NCI-H510A treated with DMSO at 0.1 percent for 48 hours (cell line): ENCODE results near the gene AKAP8.
"Not testable (repeated sequence)": the region's sequence is repeated elsewhere in the genome, so short reads cannot be mapped to it uniquely, and the experiment has no call there.

Experiments
- DNase-seq: peaks from one replicate; lab custom pipeline; 2025; lab: John Stamatoyannopoulos, UW

The AKAP8 gene

DNA sequence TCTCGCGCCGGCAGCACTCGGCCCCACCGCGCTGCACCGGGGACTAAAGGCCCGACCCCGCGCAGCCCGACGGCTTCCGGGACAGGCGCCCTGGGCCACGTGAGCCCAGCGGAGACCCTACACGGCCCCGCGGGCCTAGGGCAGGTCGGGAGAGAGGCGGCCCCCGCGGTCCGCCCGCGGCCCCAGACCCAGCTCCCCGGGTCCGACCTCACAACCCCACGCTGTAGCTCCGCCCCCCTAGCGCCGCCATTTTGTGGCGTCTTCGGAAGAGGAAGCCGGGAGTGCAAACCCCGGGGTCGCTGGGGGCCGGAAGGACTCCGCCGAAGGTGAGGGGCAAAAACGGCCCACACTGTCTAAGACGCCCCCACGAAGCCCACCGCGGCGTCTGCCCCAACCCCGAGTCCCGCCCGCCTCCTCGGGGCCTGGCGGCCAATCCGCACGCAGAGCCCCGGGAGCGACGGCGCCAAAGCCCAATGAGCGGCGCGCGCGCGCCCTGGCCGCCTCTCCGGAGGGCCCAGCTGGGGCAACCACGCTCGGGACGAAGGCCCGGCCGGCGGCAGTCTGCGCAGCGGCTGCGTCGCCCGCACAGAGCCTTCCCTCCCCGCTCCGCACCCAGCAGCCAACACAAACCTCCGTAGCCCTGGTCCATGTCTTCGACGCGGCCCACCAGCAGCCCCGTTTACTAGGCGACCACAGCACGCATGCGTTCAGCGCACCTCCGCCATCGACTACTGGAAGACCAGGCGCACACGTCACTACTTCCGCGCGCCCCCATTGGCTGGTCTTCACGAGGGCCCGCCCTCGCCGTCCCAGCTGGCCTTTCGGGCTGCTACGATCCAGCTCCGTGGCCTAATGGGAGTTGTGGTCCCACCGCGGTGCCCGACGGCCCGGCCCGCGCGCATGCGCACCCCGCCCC is at the start of gene AKAP8:
TSS of gene AKAP8 (minus strand) at position 705 of the 916 bp plus-strand sequence. CDS start at position 649, 56 bp downstream.
- peak; percentile 96 for DNase-seq

DNA sequence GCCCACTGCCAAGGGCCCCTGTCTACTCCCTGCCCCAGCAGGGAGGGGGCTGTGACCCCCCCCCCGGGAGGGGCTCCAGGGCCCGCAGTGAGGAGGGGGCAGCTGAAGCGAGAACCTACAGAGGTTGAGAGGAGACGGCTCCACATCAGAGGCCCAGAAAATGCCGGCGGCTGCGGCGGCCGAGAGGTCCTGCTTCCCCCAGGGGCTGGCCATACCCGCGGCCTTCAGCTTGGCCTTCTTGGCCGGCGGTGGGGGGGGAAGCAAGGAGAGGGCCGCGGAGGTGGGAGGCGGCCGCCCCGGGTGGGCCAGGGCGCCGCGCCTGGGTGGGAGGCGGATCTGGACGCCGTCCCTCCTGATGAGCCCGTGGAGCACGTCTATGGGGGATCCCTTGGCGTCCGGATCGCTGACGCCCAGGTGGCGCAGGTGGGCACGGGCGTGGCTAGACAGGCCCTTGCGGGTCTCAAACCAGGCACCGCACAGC is 48.4 kb upstream of the AKAP8 start:
- DNase-seq: no peak

DNA sequence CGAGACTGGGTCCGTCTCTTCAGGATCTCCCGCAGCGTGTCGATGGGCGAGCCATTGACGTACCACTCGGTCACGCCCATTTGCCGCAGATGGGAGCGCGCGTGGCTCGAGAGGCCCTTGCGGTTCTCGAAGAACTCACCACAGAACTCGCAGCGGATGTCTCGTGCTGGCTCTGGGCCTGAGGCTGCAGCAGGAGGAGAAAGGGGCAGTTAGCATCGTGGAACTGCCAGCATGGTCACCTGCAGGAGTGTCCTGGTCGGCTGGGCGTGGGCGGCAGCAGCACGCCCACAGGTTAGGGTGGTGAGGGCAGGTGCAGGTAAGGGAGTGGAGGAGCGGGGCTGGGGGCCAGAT is 47.7 kb upstream of the AKAP8 start:
- no peak for DNase-seq

DNA sequence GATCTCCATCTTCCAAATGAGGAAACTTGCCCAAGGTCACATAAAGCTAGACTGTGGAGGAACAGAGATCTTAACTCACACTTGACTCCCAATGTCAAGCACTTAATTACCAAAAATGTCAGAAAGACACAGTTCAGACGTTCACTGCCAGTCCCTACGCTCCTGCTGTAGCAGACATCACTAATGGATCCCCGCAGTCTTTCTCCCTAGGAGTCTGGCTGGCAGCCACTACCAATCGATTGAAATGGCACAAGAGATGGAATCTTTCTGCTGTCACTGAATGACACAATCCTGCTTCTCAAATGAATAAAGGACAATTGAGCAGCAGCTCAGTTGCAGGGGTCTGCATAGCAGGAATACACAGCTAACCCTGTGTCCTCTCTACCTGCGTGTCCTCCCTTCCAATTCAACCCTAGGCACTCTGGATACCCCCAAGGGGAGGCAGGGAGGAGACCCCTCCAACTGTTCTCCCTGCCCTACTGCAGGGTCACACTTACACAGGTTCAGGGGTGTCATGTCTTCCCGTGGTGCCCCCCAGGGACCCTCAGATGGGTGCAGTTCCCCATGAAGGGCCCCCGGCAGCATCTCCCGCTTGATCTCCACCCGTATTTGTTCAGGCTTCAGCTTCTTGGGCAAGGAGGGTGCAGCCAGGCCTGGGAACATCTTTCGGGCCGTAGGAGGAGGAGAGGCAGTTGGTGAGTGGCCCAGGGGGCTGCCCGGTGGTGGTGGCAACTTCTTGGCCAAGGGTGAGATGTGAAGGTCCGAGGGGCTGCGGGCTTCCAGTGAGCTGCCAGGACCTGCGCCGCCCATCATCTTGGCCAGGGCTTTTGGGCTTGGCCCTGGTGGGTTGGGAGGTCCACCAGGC is 47.1 kb upstream of the AKAP8 start:
- no peak for DNase-seq

DNA sequence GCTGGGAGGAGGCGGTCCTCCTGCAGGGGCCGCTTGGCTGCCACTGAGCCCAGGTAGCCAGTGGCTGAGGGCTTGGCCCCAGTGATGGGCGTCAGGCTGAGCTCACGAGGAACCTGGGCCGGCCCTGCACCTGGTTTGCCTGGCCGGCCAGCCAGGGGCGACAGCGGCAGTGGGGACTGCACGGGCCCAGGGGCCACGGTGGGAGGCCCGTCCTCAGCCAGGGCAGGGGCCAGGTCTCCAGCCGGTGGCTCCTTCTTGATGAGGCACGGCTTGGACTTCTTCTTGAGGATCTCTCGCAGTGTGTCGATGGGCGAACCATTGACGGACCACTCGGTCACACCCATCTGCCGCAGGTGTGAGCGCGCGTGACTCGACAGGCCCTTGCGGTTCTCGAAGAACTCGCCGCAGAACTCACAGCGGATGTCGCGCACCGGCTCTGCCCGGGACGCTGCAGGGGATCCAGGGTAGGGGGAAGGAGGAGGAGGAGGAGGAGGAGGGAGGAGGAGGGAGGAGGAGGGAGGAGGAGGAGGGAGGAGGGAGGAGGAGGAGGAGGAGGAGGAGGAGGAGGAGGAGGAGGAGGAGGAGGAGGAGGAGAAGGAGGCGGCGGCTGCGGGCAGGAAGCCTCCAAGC is 45.8 kb upstream of the AKAP8 start:
- no peak for DNase-seq

DNA sequence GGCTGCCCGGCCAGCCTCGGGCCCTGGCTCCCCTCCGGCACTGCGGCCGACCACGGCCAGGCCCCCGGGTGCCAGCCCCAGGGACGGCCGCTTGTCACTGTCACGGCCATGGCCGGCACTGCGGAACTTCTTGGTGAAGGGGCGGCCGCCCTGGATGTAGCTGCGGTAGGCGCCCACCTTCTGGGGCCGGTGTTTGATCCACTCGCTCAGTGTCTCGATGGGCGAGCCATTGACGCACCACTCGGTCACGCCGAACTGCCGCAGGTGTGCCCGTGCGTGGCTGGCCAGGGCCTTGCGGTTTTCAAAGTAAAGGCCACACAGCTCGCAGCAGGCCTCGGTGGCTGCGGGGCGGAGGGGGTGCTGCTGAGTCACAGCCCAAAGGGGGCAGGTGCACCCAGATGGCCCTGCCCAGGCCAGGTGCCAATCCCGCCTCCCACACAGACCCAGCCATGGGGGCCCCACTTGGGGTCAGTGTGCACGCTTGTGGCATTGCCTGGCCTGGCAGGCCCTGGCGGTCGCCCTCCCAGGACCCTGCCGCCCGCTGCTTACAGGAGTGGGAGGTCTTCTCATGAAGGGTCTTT is 45.2 kb upstream of the AKAP8 start:
- DNase-seq: no peak

DNA sequence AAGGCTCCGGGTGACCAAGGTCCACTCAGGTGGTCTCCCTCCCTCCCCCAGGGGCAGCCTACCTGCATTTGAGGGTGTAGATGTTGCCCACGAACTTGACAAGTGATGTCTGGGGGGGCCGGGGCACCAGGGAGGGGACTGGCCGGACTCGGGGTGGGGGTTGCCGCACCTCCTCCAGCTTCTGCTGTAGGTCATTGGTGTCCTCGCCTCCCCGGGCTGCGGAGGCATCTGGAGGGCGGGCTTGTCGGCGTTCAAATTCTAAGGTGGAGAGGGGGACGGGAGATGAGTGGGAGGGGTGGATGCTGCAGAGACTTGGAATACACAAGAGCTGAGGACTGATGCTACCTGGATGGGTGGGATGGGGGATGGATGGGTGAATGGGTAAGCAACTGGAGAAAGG is 44.5 kb upstream of the AKAP8 start:
- no peak for DNase-seq

DNA sequence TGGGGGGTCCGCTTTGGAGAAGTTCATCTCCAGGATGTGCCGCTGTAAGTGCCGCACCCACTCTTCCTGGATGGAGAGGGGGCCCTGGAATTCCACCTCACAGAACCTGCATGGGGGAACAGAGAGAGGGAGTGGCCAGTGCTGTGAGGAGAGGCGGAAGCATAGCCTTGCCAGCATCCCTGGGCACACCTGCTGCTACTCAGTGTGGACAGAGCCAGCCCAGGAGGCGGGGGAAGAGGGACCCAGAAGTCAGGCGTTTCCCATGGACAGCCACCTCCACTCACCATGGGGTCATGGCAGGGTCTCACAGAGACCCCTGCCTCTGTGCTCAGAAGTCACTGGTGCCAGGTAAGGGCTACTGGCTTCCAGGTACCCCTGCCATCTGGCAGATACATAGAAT is 43.5 kb upstream of the AKAP8 start:
- no peak for DNase-seq

DNA sequence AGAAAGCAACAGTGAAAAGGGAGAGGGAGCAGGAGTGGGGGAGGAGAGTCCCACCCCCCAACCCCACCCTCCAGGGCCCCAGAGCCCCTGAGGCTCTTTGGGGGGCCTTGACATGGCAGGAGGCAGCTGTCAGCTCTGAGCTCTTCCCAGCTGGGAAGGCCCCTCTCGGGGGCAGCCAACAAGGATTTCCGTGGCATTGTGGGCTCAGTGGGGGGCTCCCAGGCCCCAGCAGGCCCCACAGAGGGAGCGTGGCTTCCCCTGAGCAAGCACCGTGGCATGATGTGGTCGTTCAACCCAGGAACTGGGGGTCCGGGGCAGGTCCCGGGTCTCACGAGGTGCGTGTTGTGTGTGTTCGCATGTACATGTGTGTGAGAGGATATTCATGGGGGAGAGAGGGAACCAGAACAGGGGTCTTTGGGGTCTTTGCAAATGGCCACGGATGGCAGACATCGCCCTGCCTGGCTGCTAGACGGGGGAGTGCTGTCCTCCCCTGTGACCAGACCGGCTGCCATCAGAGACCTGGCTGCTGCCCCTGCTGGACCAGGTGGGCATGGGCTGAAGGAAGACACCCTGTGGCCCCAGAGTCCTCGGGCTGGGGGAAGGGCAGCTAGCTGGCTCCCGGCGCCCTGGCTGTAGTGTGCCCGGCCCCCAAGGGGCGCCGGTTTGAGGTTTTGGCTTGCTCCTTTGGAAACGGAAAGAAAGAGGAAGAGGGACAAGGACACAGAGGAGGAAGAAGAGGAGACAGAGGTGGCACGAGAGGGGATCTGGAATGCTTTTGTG is 42.9 kb upstream of the AKAP8 start:
- DNase-seq: no peak

DNA sequence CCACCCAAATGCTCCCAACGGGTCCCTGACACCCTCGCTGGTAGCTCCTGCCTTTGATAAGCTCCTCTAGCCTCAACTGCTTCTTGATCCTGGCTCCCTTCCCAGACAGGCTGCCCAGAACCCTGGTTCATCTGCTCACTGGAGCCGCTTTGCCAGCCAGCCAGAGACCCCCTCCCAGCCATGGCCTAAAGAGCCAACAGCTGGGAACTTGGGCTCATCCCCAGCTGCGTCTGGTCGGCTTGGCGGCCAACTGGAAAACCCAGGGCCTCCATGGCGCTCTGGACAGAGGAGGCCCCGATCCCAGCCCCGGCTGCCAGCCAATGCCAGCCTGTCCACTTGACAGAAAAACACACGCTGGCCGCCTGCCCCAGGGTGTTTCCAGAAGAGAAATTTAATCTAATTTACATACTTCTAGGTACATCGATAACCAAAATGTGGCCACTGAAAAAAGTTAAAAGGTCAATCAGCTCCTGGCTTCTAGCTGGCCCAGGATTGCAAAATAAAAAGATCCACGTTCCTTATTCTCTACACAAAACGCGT is 42.2 kb upstream of the AKAP8 start:
- DNase-seq: no peak

DNA sequence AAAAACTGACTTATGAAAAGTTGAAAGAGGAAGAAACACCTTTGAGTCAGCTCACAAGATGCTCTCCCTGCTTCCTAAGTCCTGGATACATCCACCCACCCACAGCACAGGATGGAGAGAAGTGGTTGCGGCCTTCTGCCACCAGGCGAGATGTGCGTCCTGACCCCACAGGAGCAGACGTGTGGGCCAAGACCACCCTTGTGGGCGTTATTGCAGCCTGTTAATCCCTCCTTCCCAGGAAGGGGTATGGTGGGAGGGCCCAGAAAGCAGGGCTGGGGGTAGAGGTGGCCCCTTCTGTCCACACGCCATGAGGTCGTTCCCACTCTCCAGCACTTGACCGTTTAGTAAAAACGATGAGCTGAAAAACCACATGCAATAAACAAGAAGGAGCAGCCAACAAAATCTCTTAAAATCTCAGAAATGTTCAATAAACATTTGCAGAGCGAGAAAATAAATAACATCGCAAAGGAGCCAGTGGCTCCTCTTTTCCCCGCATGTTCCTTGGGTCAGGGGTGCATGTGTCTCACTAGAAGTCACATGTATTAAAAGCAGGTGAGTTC is 41.6 kb upstream of the AKAP8 start:
- no peak for DNase-seq

DNA sequence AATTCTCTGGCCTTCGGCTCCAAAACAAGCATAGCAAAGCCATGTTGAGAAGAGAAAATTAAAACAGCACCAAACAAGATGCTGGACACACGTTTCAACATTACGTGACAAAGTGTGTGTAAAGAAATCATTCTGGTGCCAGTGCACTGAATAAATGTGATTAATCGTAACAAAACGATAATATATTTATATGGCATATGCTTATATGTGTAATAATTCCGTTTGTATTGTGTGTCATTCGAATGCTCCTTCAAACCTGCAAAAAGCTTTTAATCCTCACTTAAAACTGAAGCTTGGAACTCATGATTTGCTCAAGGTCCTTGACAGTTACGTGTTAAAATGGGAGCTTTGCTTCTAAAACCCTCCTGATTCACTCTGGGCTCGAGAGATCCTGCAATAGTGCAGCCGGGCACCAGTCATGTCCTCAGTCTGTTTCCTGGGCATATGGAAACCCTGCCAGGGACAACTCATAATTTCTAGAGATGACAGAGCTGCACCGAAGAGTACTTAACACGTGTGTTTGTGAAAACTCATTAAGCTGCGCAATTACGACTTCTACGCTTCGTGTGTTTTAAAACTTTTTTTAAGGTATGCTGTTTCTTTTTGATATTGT is 39.9 kb upstream of the AKAP8 start:
- DNase-seq: peak; percentile 44

DNA sequence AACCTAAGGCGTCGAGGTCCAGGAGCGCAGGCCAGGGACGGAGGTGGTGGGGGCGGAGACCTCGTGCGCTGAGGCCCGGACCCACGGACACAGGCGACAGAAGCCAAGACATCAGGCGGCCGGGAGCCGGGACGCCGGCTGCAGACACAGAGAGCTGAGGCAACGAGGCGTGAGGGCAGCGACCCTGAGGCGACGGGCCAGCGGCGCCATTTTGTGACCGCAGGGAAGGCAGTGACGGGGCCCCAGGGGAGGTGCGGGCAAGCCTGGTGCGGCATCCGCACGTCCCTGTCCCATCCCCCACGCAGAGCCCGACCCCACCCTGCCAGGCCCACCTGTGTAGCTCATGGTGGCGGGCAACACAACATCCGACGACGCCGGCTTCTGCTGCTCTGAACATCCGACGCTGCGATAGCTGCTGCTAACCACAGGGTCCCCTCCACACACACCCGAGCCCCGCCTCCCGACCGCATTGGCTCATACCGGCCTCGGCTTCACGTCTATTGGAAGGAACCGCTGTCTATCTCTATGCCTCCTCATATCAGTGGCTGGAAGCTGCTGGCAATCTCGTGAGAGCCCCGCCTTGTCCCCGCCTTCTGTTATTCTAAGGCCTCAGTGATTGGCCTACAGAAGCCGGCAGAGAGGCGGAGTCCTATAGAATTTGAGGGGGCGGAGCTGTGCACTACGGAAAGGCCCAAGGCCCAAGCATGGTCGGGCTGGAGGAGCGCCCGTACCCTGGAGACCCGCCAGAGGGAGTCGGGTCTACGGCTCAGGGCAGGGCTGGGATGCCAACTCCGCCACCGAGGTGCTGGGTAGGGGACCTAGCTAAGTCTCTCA is 39.2 kb upstream of the AKAP8 start, which contains the start of gene AKAP8L:
TSS of gene AKAP8L (minus strand) at position 410 of the 834 bp plus-strand sequence. CDS start at position 345, 65 bp downstream.
- peak; percentile 99 for DNase-seq

DNA sequence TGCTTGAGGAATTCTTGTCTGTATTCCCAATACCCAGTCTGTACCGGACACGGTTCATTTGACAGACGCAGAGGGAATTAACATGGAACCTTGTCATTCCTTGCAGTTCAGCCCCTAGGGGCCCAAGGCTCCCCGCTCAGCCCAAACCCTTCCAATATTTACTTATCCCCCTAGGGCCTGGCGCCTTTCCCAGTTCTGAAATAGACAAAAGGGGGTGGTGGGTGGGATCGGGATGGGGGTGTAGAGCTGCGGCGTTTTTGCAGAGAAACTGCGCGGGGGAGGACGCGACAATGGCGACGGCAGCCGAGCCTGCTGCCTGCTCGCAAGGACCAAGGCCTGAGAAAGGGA is 38.6 kb upstream of the AKAP8 start:
- DNase-seq: no peak

DNA sequence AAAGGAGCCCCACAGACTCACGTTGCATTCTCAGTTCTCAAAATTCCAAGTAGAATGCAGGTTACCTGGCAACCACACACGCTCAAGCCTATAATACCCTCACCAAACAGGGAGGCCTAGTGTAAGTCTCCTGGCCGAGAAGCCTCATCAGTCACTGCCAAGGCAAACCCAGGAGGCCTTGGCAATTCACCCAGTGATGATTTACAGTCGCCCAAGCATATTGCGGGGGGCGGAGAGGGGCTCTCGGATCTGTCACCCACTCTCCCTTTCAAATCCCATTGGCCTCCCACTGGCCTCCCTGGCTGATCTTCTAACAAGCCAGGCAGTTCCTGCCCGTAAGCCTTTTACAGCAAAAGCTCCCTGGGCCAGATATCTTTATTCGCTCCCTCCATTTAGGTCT is 38.1 kb upstream of the AKAP8 start:
- DNase-seq: no peak

DNA sequence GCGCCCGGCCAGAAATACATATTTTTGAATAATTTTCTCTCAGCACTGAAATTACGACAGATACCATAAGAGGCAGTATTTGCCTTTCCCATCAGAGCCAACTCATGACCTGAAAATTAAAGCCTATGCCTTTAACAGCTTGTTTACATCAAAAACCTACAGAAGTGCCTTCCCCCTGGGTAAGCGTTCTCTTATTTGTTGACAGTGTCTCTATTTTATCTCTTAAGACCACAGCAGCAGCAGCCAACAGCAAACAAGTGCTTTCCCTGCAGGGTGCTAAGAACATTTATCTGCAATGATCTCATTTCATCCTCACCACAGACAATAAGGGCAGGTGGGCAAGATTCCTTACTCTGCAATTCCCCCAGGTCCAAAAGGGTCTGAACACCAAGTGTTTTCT is 33.2 kb upstream of the AKAP8 start:
- DNase-seq: no peak

DNA sequence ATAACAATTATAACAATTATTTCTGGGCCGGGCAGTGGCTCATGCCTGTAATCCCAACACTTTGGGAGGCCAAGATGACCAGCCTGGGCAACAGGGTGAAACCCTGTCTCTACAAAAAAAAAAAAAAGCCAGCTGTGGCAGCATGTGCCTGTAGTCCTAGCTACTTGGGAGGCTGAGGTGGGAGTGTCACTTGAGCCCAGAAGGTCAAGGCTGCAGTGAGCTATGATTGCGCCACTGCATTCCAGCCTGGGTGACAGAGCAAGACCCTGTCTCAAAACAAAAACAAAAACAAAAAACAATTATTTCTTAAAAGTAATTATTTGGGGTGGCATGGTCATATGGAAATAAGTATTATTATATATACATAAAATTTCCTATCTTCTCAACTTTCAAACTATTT is 31.8 kb upstream of the AKAP8 start:
- not testable (repeated sequence) for DNase-seq

DNA sequence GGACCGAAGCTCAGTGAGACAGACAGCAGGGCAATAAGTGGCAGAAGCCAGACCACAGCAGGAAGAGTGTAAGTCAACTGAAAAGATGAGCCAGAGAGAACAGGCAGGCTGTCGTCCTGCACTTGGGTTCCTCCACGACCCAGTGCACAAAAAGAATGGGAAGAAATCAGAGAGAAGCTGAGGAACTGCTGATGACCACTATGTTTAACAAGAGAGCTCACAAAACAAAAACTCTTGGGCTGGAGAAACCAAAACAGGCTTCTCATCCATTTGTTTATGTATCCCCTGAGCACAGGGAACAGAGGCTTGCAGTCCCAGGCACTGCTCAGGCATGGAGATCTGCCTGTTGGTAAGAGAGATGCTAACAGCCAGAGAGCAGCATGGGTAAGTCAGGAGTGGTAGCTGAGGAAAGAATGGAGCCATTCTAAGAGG is 25.2 kb upstream of the AKAP8 start:
- no peak for DNase-seq

DNA sequence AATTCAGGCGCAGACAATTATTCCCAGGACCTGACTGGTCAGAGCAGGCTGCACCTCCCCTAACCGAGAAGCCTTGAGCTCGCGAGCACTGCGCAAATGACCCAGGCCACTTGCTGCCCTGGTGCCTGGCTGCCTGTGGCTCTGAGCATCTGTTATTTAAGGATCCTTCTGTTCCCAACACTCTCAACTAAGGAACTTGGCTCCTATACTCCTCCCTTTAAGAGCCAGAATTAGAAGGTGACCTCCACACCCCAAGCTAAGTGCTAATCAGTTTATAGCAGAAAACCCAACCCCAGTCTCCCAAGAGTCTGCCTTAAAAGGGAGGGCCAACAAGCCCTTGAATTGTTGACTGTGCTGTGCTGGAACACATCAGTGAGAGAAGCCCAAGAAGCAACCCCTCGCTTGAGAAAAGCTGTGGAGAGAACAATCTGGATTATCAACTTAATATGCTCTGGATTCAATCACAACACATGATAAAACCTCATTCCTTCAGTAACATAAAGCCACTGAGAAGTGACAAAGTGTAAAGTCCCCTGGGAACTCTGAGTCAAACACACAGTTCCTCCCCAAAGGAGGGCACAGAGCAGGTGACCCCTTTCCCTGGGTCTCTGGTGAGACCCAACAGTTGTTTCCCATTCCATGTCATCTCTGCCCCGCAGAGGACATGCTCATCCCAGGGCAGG is 24.7 kb upstream of the AKAP8 start:
- no peak for DNase-seq
